HepG2 (cell line): ENCODE data around the gene CAST. TPM values are rescaled to one million over a fixed set of nuclear protein-coding genes. Genes with fewer than 3 reads are reported as not detected.

Source experiments
- CHD4 ChIP-seq: fragments of 200-600 bp; sonication (generic); IDR thresholded peaks from 2 replicates; pipeline ENCODE4 v1.7.0; 2017; ENCODE audit warnings: mild to moderate bottlenecking, low read length, borderline replicate concordance
- EP300 ChIP-seq, 3 experiments: sonication (generic) in 1 of 3; formaldehyde crosslinking in 1 of 3; IDR thresholded peaks; 2 replicates each; pipeline versions ENCODE4 v1.5.1 to v1.6.1; 2011 to 2020; ENCODE audit warnings: low read depth in 2 of 3, low read length in 2 of 3, borderline replicate concordance in 1 of 3, improper control_type of control experiment in 1 of 3, mild to moderate bottlenecking in 1 of 3, missing genetic modification reagents in 1 of 3, moderate library complexity in 1 of 3
- FOXP4 ChIP-seq: sonication (generic); formaldehyde crosslinking; IDR thresholded peaks from 2 replicates; pipeline ENCODE4 v1.4.0; 2020; ENCODE audit warnings: missing genetic modification reagents
- GATAD2A ChIP-seq: IDR thresholded peaks from 2 replicates; pipeline ENCODE4 v1.6.1; 2016
- MYNN ChIP-seq: sonication (generic); formaldehyde crosslinking; IDR thresholded peaks from 2 replicates; pipeline ENCODE4 v1.4.0; 2020; ENCODE audit warnings: mild to moderate bottlenecking, low read depth, missing genetic modification reagents
- MZF1 ChIP-seq: sonication (generic); formaldehyde crosslinking; IDR thresholded peaks from 2 replicates; pipeline ENCODE4 v1.8.1; 2023; ENCODE audit warnings: mild to moderate bottlenecking, missing genetic modification reagents, borderline replicate concordance
- NFYB ChIP-seq: sonication (generic); formaldehyde crosslinking; IDR thresholded peaks from 2 replicates; pipeline ENCODE4 v1.4.0; 2020; ENCODE audit warnings: missing genetic modification reagents
- NFYC ChIP-seq: IDR thresholded peaks from 2 replicates; pipeline ENCODE4 v1.6.1; 2016; ENCODE audit warnings: missing genetic modification reagents, missing compliant biosample characterization
- SALL1 ChIP-seq: sonication (generic); formaldehyde crosslinking; IDR thresholded peaks from 2 replicates; pipeline ENCODE4 v1.8.0; 2022; ENCODE audit warnings: mild to moderate bottlenecking, missing genetic modification reagents
- SAP130 ChIP-seq: IDR thresholded peaks from 2 replicates; pipeline ENCODE4 v1.6.1; 2016; ENCODE audit warnings: low read depth
- SKIL ChIP-seq: sonication (generic); formaldehyde crosslinking; IDR thresholded peaks from 2 replicates; pipeline ENCODE4 v1.8.0; 2022; ENCODE audit warnings: missing genetic modification reagents, mild to moderate bottlenecking, moderate library complexity, borderline replicate concordance
- UBTF ChIP-seq: sonication (generic); formaldehyde crosslinking; IDR thresholded peaks from 2 replicates; pipeline ENCODE4 v1.4.0; 2020; ENCODE audit warnings: mild to moderate bottlenecking, missing genetic modification reagents
- WIZ ChIP-seq: sonication (generic); formaldehyde crosslinking; IDR thresholded peaks from 2 replicates; pipeline ENCODE4 v1.5.1; 2020; ENCODE audit warnings: mild to moderate bottlenecking, missing genetic modification reagents
- YY1 ChIP-seq: IDR thresholded peaks from 2 replicates; pipeline ENCODE4 v1.6.1; 2011; ENCODE audit warnings: low read length, low read depth, moderate library complexity, mild to moderate bottlenecking; ENCODE audit not compliant: insufficient read depth, insufficient replicate concordance
- ZNF205 ChIP-seq: IDR thresholded peaks from 2 replicates; pipeline ENCODE4 v1.6.1; 2018; ENCODE audit warnings: missing biosample characterization, missing genetic modification reagents
- ZNF350 ChIP-seq: sonication (generic); formaldehyde crosslinking; IDR thresholded peaks from 2 replicates; pipeline ENCODE4 v1.4.0; 2020; ENCODE audit warnings: mild to moderate bottlenecking, low read depth, missing genetic modification reagents, borderline replicate concordance
- ZNF430 ChIP-seq: sonication (generic); formaldehyde crosslinking; IDR thresholded peaks from 2 replicates; pipeline ENCODE4 v1.9.0; 2021; ENCODE audit warnings: mild to moderate bottlenecking, missing genetic modification reagents
- ZNF749 ChIP-seq: sonication (generic); formaldehyde crosslinking; IDR thresholded peaks from 2 replicates; pipeline ENCODE4 v1.8.0; 2022; ENCODE audit warnings: mild to moderate bottlenecking, missing genetic modification reagents, moderate library complexity, borderline replicate concordance
- ZNF83 ChIP-seq: sonication (generic); formaldehyde crosslinking; IDR thresholded peaks from 2 replicates; pipeline ENCODE4 v1.4.0; 2020; ENCODE audit warnings: missing genetic modification reagents, mild to moderate bottlenecking, borderline replicate concordance
- ZSCAN9 ChIP-seq: IDR thresholded peaks from 2 replicates; pipeline ENCODE4 v1.6.1; 2016; ENCODE audit warnings: borderline replicate concordance
- polyA plus RNA-seq, 8 experiments: library from polyadenylated mRNA; depleted of rRNA in 3 of 8; stranded (reverse) in 7 of 8; unstranded in 1 of 8; fragments of >200 nt; fragmentation: Illumina TruSeq in 4 of 8; extraction: Trizol in 4 of 8; gene quantifications; 2 replicates each; pipeline versions ENCODE4 v1.2.1 to v1.2.3, GENCODE V29; 2011 to 2016; ENCODE audit warnings: low read depth in 4 of 8, missing spikeins in 1 of 8, mixed read lengths in 1 of 8; ENCODE audit not compliant: insufficient read depth in 1 of 8
- total RNA-seq, 5 experiments: library from RNA; depleted of rRNA; stranded (reverse); fragments of >200 nt; fragmentation: Illumina TruSeq; extraction: Trizol; gene quantifications; 2 replicates each; pipeline ENCODE4 v1.2.3, GENCODE V29; 2016; ENCODE audit warnings: low read depth in 1 of 5

CAST gene
- total and polyA plus RNA-seq, 2 of the 13 experiments (the other 11 are each of a cell fraction or from before 2014, with no cell fraction given): 42.1 to 67.6 TPM

DNA sequence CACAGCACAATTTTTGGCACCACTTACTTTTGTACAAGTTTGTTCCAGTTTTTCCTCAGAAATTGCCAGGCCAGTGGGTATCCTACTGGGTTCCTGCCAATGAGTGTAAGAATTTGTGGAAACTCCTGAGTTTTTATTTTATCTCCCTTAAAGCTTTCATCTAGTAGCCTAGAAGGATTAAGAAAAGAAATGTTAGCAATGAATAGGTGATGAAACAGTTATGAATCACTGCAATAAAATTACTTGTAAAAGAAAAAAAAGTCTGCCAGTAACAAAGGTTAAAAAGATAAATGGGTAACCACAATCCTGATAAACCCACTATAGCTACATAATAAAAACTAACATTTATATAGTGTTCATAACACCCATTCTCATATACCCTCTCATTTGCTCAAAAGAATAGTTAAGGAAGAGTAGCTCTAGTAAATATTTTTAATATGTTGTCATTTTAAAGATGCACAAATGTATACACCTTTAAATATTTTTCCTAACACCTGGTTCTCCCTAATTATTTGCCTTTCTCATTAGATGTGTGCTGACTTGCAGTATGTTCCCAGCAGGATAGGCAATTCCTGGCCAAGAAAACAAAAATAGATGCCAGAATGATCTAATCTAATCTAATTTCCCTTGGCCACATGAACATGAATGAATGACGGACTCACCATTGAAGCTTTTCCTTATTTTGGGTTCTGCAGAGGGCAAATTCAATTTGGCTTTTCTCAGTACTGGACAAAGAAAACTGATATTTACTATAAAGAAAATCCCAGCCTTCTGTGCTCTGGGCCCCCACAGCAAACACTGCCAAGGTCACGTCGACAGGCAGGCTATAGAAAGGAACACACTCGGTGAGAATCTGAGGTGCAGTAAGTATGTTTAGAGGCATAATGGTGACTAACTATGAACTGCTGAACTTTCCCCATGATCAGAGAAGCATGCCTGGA is 119.1 kb downstream of the CAST start (continued):
- 0 out of 4 replicates have a peak, but pooled peaks of 1 of the 2 experiments have one; percentile 21 for TF ChIP-seq EP300 (IDR thresholded peaks at IDR 0.05; ENCODE audit: low read depth in 2 of 2, low read length in 2 of 2)
- no peak for TF ChIP-seq EP300 (CRISPR knock-in tag; IDR thresholded peaks at IDR 0.05; ENCODE audit: borderline replicate concordance)
- no peak for TF ChIP-seq ZNF205
- TF ChIP-seq ZNF430: no peak
- peak; percentile 51; the same call in 1 of the 2 replicates for TF ChIP-seq SALL1 (CRISPR knock-in tag)
- TF ChIP-seq WIZ (CRISPR knock-in tag): no peak
- no peak for TF ChIP-seq ZNF83 (CRISPR knock-in tag)
- no peak for TF ChIP-seq MZF1 (CRISPR knock-in tag)
- no peak for TF ChIP-seq ZSCAN9 (CRISPR knock-in tag)
- TF ChIP-seq SAP130 (CRISPR knock-in tag): 0 out of 2 replicates have a peak, but pooled peaks have one; percentile 18
- no peak for TF ChIP-seq MYNN (CRISPR knock-in tag)
- TF ChIP-seq CHD4: no peak
- TF ChIP-seq NFYB (CRISPR knock-in tag): no peak
- TF ChIP-seq UBTF: no peak
- TF ChIP-seq NFYC (CRISPR knock-in tag): no peak
- no peak for TF ChIP-seq SKIL (CRISPR knock-in tag)
- TF ChIP-seq YY1: no peak
- no peak for TF ChIP-seq ZNF749 (CRISPR knock-in tag)
- peak; percentile 37; the same call in 1 of the 2 replicates for TF ChIP-seq GATAD2A (CRISPR knock-in tag)
- no peak for TF ChIP-seq ZNF350 (CRISPR knock-in tag)
- TF ChIP-seq FOXP4 (CRISPR knock-in tag): peak; percentile 64
